Endometrial microvascular endothelial cells (primary cell): ENCODE results near the gene FAM171A1. TPM values are rescaled to one million over a fixed set of nuclear protein-coding genes. Genes with fewer than 3 reads are reported as not detected.
"Not testable (repeated sequence)": the region's sequence is repeated elsewhere in the genome, so short reads cannot be mapped to it uniquely, and the experiment has no call there.

Experiments
- in situ Hi-C: cut with HindIII; loops from 2 replicates; pipeline ENCODE4 v1.10.0; 2017; ENCODE audit warnings: low sequenced_read_pairs, low pct_unique_long_range_greater_than_20kb; ENCODE audit errors: inconsistent ontology term
- total RNA-seq: library from RNA; depleted of rRNA; stranded (reverse); fragments of >200 nt; gene quantifications from one replicate; pipeline ENCODE4 v1.2.3, GENCODE V29; 2015; ENCODE audit errors: inconsistent ontology term

FAM171A1 gene
- total RNA-seq, 1 donor from 2014 or later: 92.5 TPM

DNA sequence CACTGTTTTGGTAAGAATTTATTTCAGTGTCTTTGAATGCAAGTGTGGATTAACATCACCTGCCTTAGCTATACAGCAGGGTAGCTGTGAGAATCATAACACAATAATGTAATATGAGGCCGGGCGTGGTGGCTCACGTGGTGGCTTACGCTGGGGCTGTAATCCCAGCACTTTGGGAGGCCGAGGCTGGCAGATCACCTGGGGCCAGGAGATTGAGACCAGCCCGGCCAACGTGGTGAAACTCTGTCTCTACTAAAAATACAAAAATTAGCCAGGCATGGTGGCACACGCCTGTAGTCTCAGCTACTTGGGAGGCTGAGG, 168.8 kb downstream of the FAM171A1 start:
- in situ Hi-C loops: not testable (repeated sequence)

DNA sequence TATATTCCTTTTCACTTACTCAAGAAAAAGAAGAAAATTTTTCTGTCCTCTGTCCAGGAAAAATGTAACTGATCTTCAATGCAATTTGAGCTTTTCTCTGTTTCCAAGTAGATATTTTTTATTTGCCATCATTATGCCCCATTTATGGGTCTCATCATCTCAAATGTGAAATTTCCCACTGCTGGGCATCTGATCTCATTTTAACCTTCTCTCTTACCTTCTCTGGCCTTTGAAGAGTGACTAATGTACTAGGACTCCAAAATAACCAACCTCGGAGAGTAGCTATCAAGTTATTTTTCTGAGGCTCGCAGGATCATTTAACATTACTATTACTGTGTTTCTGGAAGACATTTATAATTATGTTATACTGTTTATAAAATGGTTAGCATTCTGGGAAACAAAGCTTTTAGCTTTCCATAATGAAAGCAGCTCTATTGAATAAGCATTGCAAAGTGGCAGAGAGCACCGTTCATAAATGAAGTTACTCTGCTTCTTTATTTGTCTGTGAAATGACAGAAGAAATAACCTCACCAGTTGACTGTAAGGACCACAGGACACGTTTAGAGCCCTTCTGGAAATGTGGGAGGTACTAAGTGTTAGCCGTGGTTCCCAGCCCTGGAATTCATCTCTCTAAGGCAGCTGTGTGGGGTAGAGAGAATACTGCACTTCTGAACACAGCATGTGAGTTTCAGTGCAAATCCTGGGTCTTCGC, 169.3 kb downstream of the FAM171A1 start:
- in situ Hi-C loops: no loop called here

DNA sequence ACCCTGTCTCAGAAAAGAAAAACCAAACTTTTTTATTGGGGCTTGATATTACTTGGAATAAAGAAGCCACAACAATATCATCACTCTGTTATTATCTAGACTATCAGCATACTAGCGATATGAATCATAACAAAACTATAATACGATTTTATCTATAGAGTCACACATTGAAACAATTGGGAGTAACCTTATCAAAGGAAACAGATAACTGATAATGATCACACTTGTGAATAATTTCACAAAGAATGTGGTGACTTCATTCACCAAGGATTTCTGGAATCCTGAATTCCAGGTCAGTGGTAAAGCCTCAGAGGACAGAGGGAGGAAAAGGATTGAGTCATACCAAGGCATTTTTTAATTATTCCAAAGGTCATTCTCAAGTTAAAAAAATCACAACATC, 170.5 kb downstream of the FAM171A1 start:
- in situ Hi-C loops: no loop called here

DNA sequence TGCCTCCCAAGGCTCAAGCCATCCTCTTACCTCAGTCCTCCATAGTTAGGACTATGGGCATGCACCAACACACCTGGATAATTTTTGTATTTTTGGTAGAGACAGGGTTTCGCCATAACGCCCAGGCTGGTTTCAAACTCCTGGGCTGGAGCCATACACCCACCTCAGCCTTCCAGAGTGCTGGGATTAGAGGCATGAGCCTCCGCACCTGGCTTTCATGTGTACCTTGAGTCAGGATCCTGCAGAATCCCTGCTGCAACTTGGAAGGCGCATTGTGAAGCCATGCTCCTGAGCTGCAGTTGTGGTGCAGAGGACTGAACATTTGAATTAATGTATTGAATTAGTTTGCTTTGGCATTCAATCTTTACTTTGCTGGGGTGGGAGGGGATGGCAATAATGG, 173.2 kb downstream of the FAM171A1 start:
- in situ Hi-C loops: no loop called here

DNA sequence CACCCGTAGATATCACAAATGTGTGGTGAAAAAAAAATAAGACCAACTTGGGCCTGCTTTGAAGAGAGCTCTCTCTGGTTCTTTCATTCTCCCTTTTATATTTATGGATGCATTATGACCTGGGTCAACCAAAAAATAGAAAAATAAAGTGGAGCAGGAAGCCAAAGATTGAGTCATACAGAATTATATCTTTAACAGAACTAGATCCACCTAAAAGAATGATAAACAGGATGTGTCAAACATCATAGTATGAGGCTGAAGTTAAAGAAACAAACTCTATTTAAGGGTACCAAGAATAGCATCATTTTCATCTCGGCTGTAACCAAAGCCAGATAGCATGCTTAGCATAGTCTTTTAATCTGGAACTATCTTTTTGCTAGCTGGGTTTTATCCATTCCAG, 173.8 kb downstream of the FAM171A1 start:
- in situ Hi-C loops: no loop called here

DNA sequence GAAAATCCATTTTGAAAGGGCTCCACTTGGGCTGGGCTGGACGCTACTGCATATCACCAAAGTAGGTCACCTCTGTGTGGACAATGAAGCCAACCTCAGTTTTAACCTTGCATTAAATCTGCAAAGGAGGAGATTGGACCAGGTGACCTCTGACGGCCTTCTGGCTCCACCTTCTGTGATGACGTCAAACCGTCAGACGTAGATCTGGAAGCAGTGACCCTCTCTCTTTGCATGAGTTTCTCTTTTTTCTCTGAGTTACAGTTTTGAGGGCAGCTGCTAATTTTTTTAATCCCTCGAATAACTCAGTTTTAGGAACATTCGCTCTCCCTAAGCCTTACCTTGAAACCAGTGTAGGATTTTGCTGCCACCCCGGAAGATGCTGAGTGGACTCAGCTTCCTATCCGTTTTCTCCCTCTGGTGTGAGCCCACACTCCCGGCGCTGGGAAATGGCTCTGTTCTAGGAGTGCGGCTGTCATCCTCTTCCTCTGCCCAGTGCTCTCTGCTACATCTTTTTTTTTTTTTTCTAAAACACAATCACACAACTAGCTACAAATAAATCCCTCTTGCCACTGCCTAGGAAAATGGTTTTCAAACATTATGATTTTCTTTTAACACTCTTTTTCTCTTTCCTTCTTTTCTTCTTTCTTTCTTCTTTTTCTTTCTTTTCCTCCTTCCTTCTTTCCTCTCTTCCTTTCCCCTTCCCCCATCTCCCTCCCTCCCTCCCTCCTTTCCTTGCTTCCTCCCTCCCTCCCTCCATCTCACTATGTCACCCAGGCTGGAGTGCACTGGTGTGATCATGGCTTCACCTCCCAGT, 174.9 kb downstream of the FAM171A1 start:
- in situ Hi-C loops: no loop called here

DNA sequence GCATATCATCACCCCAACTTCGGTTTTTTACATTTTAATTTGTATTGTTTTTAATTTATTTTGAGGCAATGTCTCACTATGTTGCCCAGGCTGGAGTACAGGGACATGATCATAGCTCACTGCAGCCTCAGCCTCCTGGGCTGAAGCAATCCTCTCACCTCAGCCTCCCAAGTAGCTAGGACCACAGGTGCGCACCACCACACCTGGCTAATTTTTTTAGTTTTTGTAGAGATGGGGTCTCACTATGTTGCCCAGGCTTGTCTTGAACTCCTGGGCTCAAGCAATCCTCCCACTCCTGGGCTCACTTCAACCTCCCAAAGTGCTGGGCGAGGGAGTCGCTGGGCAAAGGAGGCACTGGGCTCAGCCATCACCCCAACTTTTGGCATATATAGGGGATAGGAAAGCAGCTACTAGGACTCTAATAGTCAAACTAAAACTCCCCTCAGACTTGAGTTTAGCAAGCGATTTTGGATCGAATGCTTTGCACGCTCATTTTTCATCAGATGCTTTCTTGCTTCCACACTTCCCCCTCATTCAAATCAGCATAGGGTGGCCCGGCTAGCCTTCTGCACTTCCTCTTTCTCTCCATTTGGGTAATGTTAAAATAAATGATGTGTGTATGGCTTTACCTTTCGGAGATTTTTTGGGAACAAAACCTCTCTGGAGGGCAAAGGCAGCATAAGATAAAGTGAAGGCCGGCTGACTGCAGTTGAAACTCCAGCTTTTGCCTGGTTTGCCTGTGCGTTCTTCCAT, 181.8 kb downstream of the FAM171A1 start:
- in situ Hi-C loops: no loop called here

- in situ Hi-C loops: no loop called here
Measured at GRCh38 chr10:15188603-15189002, 182.5 kb downstream of the FAM171A1 start.

DNA sequence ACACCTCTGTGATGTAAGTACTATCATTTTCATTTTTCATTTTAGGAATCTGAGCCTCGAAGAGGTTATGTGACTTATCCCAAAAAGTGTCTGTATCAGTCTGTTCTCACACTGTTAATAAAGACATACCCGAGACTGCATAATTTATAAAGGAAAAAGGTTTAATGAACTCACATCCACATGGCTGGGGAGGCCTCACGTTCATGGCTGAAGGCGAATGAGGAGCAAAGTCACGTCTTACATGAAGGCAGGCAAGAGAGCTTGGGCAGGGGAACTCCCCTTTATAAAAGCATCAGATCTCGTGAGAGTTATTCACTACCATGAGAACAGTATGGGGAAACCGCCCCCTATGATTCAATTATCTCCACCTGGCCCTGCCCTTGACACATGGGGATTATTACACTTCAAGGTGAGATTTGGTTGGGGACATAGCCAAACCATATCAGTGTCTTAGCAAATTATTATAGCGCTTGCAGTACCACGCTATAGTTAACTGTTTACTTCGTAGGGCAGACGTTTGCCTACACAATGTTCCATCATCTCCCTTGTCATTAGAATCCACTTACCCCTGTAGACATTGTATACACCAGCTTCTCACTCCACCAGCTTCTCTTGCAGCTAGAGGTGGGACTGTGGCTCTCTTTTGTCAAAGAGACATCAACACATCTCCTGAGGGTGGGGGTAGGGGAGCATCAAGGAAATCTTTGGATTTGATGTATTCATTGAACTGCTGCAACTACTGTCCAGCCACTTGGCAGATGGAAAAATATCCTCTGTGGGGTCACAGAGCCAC, 187.2 kb downstream of the FAM171A1 start:
- in situ Hi-C loops: no loop called here

DNA sequence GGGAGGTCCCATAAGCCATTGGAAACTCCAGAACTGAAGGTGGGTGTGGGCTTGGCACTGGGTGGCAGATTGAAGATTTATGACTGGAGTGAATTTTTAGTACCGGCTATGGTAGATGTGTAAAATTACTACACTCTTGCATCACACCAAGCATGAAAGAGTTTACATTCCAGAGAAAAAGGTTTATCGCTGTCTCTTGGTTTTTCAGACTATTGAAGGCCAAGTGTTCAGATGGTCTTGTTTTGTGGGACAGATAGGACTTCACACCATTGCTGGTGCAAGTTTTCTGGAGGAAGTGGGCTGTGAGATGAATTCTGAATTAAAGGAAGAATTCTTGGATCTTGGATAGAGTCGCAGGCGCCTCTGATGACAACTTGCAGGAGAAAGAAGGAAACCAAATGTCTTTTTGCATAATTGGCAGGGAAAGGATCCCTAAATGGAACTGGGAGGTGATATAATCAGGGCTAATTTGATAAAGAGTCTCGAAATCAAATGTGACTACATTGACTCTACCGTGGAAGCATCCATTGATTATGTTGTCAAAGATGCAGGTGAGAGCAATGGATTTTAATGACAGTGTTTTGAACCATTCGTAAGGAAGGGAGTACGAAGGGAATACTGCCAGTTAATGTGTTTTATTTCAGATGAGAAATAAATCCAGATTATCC, 188.4 kb downstream of the FAM171A1 start:
- in situ Hi-C loops: no loop called here

GRCh38 chr10:15181576-15182156, 189.4 kb downstream of the FAM171A1 start:
- in situ Hi-C loops: no loop called here

DNA sequence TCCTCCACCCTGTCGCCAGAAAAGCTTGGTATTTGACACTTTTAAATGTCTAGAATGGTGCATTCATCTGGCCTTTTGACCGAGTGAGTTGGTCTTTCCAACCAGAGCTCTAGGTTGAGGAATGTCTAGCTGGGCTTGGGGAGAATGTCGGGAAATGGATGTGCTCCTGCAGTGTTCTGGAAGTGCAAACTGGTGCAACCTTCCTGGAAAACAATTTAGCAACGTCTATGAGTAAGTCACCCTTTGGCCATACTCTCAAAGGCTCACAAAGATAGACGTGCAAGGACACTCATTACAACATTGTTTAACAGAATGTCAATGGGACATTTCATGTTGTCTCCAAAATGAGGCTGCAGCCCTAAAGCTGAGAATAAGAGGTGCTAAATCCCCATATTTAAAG, 190.4 kb downstream of the FAM171A1 start:
- in situ Hi-C loops: no loop called here

- in situ Hi-C loops: no loop called here
Measured at GRCh38 chr10:15176269-15176668, 194.8 kb downstream of the FAM171A1 start.

DNA sequence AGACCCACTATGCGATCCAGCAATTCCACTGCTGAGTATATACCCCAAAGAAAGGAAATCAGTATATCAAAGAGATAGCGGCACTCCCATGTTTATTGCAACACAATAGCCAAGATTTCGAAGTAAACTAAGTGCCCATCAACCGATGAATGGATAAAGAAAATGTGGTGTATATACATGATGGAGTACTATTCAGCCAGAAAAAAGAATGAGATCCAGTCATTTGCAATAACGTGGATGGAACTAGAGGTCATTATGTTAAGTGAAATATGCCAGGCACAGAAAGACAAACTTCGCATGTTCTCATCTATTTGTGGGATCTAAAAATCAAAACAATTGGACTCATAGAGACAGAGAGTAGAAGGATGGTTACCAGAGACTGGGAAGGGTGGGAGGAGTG, 195.5 kb downstream of the FAM171A1 start:
- in situ Hi-C loops: no loop called here

DNA sequence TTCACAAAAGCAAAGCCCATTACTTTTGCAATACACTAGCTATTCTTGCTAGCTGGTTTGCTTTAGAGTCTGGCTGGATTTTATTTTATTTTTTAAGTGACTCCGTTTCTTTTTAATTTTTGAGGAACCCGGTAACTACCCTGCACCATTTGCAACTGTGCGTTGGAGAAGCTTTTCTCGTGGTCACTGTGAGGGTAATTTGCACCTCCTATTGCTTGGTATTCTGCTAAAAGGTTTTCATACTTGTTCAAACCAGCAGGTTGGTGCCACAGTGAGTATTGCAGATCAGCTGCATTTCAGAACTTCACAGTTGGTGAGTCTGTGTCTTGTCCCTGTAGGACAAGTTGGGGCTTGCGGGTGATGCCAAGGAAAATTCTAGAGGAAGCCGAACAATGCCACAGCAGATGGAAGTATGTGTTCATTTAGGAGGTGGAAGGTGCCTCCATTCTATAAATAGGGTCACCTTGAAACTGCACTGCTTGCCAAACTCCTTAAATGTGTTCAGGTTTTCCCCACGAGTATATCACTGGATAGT, 198.7 kb downstream of the FAM171A1 start:
- in situ Hi-C loops: no loop called here

- in situ Hi-C loops: no loop called here
Measured at GRCh38 chr10:15169555-15170401, 201.3 kb downstream of the FAM171A1 start.
